Measurements from ENCODE around the gene ANAPC4.
"Not testable (repeated sequence)": the region's sequence is repeated elsewhere in the genome, so short reads cannot be mapped to it uniquely, and the experiment has no call there.

ANAPC4 gene

GRCh38 chr4:25370242-25370641 is 6.8 kb upstream of the ANAPC4 start:
- no peak overlapping the region for H3K27ac ChIP-seq
- H3K4me3 ChIP-seq, result no peak overlapping the region

- H3K4me3 ChIP-seq, H3K27ac ChIP-seq: not testable (repeated sequence)
Measured at GRCh38 chr4:25372549-25372948, 4.5 kb upstream of the ANAPC4 start.

DNA sequence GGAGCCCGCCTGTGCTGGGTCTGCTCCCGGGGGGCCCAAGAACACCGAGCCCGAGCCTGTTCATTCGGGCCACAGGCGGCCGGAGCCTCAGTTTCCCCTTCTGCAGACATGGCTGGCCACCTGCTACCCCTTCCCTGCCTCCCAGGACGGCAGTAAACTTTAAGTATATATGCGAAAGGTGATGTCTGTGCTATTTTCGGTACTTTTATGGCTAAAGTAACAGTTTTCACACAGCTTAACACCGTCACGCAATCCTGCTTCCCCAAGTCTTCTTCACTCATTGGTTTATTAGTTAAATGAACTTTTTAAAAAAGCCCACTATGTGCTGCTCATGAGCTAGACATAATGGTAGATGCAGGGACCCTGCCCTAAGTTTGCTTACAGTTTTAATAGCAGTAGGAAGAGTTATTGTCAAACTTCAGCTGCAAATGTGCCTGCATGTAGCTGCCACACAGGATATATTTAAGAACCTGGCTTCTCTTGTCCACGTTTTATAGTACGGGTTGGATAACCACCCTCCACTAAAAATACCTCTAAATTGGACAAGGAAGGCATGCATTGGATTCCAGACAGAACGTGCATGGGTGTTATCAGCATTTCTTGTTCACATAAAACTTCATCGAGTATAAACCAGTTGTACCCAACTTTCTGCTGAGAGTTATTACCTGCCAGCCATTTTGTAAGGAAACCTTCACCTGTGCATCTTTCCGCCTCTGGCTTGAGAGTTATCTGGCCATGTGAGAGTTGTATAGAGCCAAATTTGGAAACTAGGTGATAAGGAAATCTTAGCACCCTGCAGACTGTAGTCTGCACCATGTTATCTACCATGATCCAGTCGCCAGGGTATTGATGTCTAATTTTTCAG is 741 bp downstream of the ANAPC4 start:
- peak overlapping the region in 20 of 21 experiments; percentile 67 to 89 (median 84) for H3K27ac ChIP-seq
- H3K4me3 ChIP-seq, result peak overlapping the region; percentile 93 to 99 (median 96)

DNA sequence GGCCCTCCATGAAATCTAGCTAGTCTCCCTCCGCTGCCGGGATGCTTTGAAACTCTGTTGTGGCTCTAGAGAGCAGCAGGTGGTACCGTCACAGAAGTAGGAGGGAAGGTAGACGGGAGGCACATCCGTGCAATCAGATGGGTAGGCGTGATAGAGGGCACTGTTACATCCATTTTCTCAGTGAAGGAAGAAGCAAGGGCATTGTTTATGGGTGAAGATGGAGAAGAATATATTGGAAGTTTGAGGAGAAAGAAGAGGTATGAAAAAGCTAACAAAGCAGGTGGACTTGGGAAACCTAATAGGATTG is 1.3 kb downstream of the ANAPC4 start:
- peak overlapping the region in 4 of 7 experiments; percentile 95 to 98 (median 97) for H3K4me3 ChIP-seq
- H3K27ac ChIP-seq, result no peak overlapping the region

- Histone ChIP-seq H3K27ac (no peak overlapping the region), H3K4me3 (no peak overlapping the region)
Measured at GRCh38 chr4:25379591-25379990, 2.5 kb downstream of the ANAPC4 start.

GRCh38 chr4:25383647-25384046 is 6.6 kb downstream of the ANAPC4 start:
- no peak overlapping the region for H3K4me3 ChIP-seq
- H3K27ac ChIP-seq, result no peak overlapping the region

DNA sequence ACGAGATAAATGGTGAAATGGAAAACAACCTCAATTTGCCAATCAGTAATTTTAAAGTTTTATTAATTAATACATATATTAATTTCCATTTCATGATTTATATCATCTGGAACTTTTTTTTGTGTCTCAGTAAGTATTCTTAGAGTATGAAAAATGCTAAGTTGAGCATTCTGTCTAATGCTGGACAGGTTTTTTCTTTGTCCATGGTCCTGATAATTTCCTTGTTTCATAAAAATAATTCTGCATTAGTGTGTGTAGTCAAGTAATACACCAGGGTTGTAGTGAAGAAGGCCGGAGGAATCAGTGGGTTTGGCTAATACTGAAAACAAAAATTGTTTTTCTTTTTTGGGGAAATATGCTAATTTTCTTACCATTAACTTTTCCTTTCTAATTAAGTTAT is 9.9 kb downstream of the ANAPC4 start:
- no peak overlapping the region for H3K27ac ChIP-seq
- no peak overlapping the region for H3K4me3 ChIP-seq

- Histone ChIP-seq H3K4me3 (no peak overlapping the region), H3K27ac (no peak overlapping the region)
Measured at GRCh38 chr4:25397305-25397704, 20.2 kb downstream of the ANAPC4 start.

DNA sequence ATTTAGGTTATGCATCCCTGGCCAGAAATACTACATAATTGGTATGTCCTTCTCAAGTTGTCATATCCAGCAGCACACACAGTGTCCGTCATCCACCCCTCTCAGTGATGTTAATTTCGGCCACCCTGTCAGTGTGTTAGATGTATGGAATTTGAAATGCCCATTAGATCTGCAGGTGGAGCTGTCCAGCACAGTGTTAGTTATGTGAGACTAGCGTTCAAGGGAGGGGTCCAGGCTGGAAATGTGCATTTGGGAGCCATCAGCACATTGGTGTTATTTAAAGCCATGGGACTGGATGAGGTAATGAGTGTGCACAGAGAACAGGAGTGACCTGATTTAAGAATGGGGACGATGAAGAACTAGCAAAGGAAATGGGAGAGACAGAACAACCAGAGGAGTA is 22.4 kb downstream of the ANAPC4 start:
- Histone ChIP-seq H3K27ac (no peak overlapping the region), H3K4me3 (no peak overlapping the region)

DNA sequence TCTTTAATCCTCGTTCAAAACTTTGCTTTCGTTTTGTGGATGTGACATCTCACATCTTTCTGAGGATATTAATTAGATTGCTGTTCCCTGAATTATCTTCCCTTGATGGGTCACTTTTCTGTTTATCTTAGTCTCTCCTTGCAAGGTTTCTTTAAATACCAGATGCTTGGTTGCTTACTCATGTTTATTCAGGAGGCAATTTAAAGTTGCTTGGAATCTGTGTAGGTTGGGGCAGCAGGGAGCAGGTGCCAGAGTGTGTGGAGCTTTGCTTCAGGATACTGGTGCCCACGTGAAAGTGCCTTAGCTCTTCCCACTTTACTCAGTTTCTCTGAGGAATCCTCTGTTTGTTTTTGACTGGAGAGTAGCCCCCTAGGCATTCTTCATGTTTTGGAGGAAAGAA is 24.0 kb downstream of the ANAPC4 start:
- Histone ChIP-seq H3K27ac (no peak overlapping the region), H3K4me3 (no peak overlapping the region)

GRCh38 chr4:25402521-25402920 is 25.5 kb downstream of the ANAPC4 start:
- H3K4me3 ChIP-seq, result no peak overlapping the region
- no peak overlapping the region for H3K27ac ChIP-seq

DNA sequence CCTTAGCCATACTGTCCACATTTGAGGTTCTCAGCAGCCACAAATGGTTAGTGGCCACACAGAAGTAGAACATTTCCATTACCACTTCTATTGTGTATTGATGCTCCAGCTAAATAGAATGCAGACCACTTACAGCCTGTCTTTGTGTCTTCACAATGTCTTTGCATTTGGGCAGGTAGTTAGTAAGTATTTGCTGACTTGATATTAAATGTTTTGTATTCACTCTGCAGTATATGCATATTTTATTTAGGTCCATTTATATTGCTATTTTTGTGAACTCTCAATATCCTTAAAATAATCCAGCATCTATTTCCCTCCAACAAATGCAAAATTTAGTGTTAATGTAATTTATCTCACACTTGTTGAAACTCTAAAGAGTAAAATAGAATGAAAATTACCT is 26.6 kb downstream of the ANAPC4 start:
- Histone ChIP-seq H3K4me3 (no peak overlapping the region), H3K27ac (no peak overlapping the region)

GRCh38 chr4:25405453-25405852 is 28.4 kb downstream of the ANAPC4 start:
- Histone ChIP-seq H3K4me3 (no peak overlapping the region), H3K27ac (no peak overlapping the region)

DNA sequence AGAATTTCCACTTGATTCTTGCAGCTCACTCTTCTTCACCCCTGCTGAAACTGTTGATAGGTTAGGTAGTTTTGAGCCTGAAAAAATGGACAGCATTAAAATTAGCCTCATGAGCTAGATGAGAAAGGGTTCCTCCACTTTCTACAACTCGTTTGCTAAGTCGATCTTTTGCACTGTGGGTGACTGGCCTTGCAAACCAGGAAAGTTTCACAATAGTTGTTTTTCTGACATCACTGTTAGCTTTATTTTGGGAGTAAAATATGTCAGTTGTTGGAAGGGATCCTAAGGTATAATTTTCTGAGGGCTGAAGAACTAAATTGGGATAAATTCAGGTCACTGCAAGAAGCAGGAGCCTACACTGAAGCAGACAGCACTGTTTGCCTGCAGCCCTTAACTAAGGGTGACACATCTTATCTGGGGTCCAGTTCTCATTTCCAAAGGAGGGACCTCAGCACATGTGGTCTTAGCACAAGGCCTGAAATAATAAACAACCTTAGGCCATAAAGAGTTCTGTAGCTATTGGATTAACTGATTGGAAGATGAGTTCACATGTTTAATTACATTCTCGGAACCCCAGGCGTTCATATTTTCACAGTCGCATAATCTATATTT is 29.1 kb downstream of the ANAPC4 start:
- H3K4me3 ChIP-seq, result no peak overlapping the region
- no peak overlapping the region for H3K27ac ChIP-seq

DNA sequence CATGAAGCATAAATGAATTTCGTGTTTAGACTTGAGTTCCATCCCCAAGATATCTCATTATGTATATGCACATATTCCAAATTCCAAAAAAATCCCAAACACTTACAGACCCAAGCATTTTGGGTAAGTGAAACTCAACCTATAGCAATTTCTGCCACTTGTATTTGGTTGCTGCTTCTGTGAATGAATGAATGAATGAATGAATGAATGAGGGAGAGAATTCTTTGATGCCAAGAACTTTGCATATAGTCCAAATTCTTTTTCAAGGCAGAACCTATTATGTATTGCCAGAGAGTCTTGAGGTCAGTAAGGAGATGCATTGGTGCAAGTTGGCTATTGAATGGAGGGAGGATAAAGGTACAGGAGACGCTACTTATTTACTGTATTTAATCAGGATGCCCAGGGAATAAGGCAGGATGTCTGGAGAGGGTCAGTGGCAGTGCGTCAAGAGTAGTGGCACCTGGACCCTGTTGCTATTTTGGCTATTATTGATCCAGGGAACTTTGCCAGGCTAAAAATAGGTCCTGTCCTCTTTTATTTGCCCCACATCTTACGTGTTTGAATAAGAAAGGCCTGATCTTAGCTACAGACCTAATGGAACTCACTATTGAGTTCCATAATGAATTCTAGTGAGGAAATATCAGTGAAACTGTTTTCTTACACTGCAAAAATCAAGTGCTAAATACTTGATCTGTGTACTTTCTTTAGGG is 33.9 kb downstream of the ANAPC4 start:
- Histone ChIP-seq H3K4me3 (no peak overlapping the region), H3K27ac (no peak overlapping the region)

DNA sequence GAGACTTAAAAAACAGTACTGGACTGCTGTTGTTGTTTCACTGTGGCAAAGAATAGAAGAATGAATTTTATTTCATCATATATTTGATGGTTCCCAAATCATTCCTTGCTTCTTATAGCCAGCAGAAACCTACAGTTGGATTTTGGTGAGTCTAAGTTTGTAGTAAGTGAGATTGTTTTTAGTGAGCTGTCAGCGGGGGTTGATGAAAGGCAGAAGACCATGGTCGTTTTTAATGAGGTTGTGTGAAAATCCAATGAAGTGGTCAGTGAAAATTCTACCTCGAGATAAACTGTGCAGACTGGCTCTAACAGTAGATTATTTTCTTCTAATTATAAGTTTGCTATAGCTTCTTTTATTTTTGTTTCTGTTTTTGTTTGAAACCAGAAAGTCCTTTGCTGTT is 36.2 kb downstream of the ANAPC4 start:
- Histone ChIP-seq H3K4me3 (no peak overlapping the region), H3K27ac (no peak overlapping the region)

DNA sequence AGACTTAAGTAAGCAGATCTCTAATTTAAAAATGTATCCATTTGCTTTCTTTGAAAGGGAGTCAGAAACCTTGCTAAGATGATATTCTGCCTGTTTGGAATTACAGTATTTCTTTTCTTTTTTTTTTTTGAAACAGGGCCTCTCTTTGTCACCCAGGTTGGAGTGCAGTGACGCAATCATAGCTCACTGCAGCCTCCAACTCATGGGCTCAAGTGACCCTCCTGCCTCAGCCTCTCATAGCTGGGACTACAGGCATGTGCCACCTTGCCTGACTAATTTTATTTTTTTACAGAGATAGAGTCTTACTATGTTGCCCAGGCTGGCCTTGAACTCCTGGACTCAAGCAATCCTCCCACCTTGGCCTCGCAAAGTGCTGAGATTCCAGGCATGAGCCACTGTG is 40.0 kb downstream of the ANAPC4 start:
- Histone ChIP-seq H3K27ac (no peak overlapping the region), H3K4me3 (no peak overlapping the region)

- Histone ChIP-seq H3K27ac (no peak overlapping the region), H3K4me3 (no peak overlapping the region)
Measured at GRCh38 chr4:25420931-25421330, 43.9 kb downstream of the ANAPC4 start.

GRCh38 chr4:25421816-25422525 is 44.9 kb downstream of the ANAPC4 start:
- Histone ChIP-seq H3K4me3 (no peak overlapping the region), H3K27ac (no peak overlapping the region)

- Histone ChIP-seq H3K4me3 (no peak overlapping the region), H3K27ac (no peak overlapping the region)
Measured at GRCh38 chr4:25423548-25423947, 46.5 kb downstream of the ANAPC4 start.
